ENCODE measurements around the gene LENG1.

Gene LENG1

DNA sequence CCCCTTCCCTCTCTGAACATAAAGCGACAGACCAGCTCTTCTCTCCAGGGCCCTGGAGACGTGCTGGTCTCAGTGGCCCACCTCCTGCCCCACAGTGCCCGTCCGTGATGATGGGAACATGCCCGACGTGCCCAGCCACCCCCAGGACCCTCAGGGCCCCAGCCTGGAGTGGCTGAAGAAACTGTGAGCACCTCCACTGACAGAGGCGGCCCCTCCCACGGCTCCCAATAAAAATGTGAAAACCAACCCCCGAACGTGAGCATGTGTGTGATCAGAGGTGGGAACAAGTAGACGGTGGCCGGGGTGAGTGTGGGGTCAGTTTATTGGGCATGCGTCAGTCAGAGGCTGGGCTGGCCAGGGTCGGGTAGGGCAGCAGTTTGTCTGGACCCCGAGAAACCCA is 52.8 kb downstream of the LENG1 start:
- no peak for FAIRE-seq

GRCh38 chr19:54105796-54106195 is 53.7 kb downstream of the LENG1 start:
- no peak for FAIRE-seq

Measured in A204.1 (cell line).